GM19468 (cell line): Measurements from ENCODE around the gene GRB7.
"Not testable (repeated sequence)": the region's sequence is repeated elsewhere in the genome, so short reads cannot be mapped to it uniquely, and the experiment has no call there.

Experiments
- ATAC-seq: cut with Tn5 transposase; IDR thresholded peaks from one replicate; pipeline ENCODE4 v1.9.1; 2021; ENCODE audit warnings: mild to moderate bottlenecking, moderate library complexity, moderate number of reproducible peaks; ENCODE audit not compliant: unreplicated experiment; ENCODE audit errors: extremely low read depth

GRB7 gene

DNA sequence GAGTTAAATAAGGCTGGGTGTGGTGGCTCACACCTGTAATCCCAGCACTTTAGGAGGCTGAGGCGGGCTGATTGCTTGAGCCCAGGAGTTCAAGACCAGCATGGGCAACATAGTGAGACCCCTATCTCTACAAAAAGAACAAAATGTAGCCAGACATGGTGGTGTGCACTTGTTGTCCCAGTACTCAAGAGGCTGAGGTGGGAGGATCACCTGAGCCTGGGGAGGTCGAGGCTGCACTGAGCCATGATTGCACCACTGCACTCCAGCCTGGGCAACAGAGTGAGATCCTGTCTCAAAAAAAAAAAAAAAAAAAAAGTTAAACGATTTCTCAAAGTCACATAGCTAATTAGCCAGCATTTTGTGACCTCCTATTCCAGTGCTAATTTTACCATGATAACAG, 26.4 kb downstream of the GRB7 start:
- ATAC-seq, result not testable (repeated sequence)

DNA sequence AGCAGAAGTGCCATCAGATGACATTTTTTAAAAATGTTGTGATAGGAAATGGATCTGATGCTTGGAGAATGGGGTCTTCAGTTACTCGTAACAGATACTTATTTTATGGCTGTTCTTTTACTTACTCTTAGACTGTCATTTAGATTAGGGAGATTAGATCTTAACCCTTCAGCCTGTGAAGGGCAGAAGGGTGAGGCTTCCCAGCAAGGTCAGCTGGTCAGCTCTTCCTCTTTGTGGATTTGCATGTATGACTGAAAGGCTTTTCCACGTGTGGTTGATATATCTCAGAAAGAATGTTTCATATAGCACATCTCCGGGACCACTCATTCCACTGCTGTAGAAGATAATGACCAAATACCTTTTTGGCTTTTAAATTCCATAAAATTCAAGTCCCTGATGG, 27.4 kb downstream of the GRB7 start:
- no peak for ATAC-seq

DNA sequence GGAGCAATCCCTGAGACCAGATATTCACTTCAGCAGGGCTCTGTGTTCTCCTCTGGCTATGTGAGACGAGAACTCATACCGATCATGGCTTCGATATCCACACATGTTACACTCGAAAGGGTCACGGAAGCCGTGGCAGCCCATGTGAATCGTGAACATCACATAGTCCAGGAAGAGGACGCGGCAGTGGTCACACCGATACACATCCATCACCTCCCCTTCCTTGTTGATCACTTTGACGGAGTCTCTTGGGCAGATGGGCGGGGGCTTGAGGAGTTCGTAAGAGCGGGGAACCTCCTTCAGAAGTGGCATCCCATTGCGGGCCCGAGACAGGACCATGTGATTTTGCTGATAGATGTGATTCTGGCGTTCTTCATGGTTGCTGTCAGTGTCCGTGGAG, 28.0 kb downstream of the GRB7 start:
- no peak for ATAC-seq

DNA sequence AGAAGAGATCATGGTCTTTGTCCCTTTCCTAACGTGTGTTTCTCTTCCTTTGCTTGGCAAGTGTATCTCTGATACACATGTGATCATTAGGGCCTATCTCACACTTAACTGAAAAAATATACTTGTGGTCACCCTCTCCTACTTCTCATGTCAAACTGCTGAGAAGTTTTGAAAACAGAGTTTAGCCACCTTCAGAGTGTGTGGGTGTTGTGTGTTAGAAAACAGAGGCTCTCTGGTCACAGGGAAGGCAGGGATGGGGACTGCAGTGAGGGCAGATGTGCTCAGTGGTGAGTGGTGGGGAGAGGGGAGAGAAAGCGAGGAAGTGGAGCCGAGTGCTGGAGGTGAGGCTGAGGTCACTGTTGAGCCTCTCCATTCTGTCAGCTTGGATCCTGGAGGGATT, 29.4 kb downstream of the GRB7 start:
- ATAC-seq, result no peak

DNA sequence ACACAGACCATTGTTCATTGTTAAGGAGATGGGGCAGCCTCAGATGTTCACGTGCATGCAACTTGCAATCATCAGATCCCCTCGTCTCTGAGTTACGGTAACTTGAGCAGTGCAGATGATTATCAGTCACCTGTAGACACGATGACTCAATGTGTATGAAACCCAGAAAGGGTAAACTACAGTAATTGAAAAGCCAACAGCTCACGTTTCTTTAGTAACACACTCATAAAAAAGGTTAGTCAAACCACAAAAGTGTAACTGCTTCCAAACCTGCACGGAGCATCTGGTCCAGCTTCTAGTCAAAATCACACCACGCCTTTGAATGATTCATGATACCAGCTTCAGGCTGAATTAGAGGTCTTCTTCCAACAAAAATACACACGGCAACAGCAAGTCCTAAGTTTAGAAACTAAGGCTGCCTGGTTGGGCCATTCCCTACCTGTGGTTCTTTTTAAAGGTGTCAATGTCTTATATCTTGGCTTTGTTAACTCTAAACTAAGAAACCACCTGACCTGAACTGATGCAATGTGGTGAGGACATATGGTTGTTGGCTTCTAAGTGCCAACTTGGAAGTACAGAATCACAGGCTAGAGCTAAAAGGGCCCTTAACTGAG, 32.3 kb downstream of the GRB7 start:
- no peak for ATAC-seq

DNA sequence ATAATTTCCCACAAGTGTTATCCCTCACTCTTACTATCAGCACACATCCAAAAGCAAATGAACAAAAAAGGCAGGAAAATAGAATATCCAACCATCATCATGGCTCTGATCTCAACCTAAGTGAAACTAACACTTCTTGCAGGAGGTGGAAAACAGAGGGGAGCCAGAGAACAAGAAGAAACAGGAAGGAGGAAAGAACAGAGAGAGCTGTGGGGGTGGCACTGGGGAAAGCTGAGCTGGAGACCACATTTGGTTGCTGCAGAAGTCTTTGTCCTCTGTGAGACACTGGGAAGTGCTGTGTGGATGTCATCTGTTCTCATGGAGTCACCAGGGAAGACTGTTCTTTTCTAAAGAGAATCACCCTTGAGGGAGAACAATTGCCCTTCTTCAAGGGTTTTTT, 34.7 kb downstream of the GRB7 start:
- ATAC-seq, result no peak

DNA sequence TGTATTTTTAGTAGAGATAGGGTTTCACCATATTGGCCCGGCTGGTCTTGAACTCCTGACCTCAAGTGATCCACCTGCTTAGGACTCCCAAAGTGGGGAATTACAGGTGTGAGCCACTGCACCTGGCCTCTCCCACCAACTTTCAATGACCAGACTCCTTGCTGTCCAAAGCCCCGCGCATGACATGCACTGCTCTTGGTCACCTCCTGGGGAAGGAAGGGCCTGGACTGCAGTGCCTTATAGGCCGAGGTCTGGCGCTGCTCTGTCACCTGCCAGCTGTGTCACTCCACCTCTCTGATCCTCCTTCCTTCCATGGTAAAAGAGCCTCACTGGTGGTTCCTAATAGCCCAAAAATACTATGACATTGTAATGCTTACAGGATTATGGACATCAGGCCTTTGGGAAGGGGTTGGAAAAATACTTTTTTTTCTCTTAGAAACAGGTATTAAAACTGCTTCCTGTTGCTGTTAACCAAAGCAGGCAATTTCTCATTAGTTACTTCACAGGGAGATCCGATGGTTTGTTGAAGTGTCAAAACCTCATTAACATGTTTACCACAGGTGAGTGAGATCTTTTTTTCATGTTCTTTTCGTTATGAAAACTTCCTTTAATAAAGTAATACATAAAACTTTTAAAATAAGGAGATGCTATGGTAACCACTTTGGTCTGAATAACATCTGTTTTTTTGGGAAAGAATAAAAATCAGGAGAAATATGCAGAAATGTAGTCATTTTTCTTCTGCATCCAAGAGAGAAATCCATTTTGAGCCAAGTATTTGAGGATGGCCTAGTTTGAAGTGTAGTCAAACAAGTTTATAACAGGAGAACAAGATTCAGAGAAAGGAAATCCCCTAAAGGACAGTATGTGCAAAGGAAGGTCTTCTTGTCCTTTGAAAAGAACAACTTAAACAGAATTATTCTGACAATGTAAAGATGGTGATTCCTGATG, 35.5 kb downstream of the GRB7 start:
- no peak for ATAC-seq

DNA sequence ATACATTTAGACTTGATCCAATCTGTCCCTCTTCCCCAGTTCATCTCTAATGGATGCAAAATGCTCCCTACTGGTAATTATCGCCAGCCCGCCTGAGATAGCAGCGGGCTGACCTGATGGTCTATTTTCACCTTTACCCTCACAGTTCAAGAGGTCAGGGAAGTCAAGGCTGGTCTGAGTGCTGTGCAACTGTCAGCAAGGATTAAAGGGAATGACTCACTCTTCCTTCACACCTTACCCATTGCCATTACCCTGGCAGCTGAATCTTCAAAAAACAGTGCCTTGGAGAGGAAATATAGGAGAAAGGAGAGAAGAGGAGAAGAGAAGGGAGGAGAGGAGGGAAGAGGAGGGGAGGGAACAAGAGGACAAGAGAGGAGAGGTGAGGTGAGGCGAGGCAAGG, 36.3 kb downstream of the GRB7 start:
- no peak for ATAC-seq

DNA sequence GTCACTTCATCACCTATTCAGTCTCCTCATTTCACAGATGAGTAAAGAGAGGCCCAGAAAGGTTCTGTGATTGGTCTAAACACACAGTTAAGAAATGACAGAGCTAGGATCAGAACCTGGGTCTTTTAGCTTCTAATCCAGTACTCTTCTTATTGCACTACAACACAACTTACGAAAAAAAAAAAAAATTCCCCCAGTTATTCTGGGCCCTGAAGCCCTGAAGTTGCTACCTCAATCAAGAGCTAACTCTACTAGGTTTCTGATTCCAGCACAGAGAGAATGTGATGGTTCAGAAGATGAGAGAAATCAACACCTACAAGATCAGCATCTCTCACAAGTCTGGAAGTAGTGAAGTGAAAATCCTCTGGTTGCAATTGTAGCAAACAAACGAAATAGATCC, 37.3 kb downstream of the GRB7 start:
- no peak for ATAC-seq

DNA sequence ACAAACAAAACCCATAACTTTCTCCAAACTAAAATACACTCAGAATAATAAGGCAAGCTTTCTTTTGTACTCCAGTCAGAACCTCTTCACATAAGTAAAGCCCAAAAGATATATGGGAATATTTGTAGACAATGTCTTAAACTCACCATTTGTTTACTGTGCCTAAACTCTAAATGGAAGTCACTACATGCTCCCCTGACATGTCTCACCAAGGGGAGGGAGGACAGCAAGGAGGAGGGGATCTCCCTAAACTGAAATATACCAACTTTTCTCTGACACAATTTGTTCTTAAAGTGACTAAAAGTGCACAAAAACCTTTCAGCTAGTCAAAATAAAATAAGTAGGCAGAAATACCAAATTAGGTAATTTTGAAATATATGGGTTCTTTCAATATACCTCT, 38.5 kb downstream of the GRB7 start:
- ATAC-seq, result no peak

DNA sequence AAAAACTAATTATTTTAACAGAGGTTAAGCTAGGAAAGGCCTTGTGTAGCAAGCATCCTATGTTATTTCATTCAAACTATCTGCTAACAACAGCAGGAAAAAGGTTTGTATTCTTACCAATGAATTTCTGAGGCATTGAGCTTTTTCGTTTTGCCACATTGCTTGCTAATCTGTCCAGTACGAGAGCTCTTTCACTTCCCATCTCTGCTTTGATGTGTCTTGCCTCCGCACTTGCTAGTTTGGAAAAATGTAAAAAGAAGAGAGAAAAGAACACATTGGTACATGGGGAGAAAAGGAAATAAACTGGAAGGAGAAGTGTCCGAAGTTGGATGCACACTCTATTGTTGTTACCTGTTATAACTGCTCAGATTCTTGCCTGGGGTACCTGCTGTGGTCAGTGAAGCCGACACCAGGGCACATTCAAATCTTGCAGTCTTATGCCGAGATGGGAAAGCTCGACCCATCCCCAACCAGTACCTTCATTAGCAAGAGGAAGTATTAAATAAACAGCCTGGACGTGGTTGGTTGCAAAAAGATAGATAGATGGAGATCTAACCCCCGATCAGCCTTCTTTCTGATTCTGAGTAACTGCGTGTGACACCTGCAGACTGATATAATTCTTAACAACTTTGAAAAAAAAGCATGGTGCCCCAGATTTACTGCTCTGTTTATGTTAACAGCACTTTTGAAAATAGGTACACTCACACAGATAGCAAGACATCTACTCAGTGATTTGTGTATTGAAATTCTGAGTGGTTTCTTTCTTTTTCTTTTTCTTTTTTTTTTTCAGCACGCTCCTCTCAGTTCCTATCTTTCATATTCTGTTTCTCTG, 40.0 kb downstream of the GRB7 start:
- peak; percentile 35 for ATAC-seq

DNA sequence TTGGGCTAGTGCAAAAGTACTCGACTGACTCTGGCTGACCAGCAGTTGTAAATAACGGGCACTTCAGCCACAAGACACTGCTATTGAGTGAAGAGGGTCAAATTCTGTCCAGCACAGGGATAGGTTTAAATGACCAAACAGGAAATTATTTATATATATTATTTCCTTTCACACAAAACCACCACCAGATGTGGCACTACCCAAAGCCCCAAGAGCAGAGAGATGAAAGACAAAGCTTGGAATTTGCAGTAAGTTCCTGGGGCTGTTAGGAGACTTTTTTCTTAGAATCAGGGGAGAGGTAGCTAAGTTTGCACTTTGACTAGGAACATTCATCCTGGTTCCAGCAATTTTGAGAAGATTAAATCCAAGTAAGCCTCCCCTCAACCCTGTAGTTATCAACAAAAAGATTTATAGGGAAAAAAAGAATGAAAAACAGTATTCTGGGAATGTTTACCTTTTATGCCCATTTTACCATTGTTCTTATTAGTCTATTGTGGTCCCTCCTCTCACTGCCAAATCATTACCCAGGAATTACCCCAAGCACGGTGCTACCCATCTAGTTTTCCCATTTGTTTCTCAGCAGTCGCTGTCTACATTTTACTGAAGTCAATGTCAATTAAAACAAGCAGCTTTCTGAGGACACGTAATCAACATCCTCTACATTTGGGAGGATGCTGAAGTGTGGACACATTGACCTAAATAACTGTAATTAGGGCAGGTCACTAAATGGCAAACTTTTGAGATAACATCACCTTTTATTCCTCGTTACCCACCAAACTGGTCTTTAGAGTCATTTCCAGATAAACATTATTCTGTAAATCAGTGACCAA, 43.5 kb downstream of the GRB7 start:
- ATAC-seq, result no peak

DNA sequence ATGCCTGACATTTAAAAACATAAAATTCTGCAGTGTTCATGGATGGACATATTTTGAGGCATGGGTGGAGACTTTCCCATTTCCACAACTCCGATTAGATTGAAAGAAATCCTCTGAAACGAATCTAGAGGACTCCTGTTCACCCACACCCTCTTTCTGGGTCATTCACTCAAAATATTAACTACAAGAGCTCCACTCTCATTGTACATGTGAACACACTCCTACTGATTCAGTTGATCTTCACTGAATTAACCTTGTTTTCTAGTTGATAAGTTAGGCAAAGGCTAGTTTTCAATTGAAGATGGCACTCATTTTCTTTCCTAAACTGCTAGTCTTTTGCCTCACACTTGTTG, 44.1 kb downstream of the GRB7 start:
- ATAC-seq, result no peak

DNA sequence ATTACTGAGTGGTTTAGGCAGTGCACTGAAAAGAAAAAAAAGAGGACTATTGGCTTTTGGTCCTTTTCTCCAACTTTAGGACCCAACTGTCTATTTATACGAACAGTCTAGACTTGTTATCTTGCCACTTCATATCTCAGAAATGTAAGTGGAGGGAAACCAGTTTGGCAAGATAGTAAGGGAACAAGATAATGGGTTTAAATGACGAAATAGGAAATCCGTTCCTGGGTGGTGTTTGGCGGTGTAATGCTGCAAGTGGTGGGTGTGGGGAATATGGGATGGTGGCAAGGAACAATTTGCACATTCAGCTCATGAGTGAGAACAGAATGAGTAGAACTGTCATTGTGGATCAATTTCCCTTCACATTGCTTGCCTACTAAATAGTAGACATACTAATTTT, 44.7 kb downstream of the GRB7 start:
- no peak for ATAC-seq

DNA sequence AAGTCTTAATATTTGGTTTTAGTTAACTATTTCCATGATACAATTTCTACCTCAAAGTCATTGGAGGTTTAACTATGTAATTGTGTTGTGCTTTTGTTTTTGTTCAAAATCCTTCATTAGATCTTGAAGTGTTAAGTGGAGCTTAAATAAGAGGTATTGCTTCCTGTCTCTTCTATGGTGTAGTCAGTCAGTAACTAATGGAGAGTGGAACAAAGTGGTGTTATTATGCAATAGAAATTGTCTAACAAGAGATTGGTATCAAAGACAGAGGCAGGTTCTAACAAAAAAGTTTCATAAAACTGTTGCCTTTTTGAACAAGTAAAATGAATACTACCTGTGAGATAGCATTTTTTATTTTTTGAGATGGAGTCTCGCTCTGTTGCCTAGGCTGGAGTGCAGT, 45.2 kb downstream of the GRB7 start:
- ATAC-seq, result no peak

DNA sequence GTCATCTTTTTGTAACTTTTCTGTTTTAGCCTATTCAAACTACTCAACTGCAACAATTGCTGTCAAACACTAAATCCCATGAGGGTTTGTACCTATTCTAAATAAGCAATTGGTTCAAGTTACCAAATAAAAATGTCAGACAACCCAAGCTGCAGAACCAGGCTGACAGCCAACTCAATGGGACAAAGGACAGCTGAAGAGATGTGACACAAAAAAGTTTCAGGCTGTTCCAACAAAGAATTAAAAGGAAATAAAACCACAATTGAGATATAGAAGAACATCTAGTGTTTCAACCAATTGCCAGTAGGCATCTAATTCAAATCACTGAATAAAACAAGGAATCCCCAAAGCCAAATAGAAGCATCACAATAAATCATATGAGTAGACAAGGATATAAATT, 49.3 kb downstream of the GRB7 start:
- ATAC-seq, result no peak

DNA sequence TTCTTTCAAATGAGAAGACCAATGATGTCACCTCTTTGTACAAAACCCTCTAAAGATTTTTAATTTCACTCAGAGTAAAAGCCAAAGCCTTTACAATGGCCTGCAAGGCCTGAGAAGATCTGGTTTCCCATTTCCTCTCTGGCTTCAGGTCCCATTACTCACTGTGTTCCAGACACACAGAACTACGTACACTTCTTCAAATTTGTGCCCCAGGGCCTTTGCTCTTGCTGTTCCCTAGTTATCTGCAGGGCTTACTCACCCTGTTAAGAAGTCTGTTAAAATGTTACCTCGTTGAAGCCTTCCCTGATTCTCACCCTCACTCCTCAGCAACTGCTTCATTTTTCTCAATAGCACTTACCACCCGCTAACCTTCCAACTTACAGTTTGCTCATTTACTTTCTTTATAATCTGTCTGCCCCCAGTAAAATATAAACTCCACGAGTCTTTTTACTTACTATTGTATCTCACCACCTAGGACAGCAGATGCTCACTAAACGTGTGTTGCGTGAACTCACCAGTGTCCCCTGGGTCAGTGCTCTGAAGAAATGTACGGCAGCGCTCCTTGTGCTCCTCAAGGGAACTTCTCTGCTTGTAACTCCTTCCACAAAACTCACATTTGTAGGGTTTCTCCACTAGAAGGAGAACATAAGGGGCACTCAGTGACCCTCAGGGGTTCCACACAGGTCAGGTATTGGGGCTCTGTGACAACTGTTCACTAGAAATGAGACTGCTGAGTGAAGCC, 50.2 kb downstream of the GRB7 start:
- ATAC-seq, result no peak

DNA sequence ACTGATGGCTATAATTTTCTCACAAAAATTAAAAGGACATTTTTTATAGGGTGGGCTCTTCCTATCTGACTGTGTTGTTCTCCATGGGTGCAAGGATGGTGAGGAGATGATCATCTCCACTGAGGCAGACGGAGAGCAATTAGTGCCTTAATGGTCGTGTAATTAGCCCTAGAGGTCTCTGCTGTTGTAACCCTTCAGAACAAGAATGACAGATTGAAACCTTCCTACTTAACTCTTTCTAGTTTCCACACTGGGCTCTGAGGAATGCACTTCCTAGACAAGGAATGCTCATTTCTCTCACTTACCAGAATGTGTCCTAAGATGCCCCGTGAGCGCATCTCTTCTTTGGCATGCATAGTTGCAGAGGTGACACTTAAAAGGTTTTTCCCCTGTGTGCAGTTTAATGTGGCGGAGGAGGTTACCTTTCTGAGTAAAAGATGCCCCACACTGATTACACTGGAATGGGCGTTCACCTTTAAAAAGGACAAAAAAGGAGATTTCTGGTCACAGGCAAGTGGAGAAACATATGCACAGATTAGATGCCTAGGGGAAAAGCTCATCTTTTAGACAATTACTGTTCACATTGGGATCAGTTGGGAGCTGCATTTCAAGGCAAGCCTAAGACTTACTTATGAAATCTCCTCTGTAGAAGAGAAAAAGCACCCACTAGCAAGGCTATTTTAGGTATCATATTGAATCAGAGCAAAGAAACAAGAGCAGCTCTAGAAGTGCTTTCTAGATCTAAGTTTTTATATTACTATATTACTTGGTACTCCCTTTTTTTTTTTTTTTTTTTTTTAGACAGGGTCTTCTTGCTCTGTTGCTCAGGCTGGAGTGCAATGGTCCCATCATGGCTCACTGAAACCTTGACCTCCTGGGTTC, 53.6 kb downstream of the GRB7 start:
- no peak for ATAC-seq
